Small intestine (tissue), 7 donors: ENCODE results near the gene CLCNKA. TPM values are rescaled to one million over a fixed set of nuclear protein-coding genes. Genes with fewer than 3 reads are reported as not detected.
"Not testable (repeated sequence)": the region's sequence is repeated elsewhere in the genome, so short reads cannot be mapped to it uniquely, and the experiment has no call there.

Experiments used
- DNase-seq, 2 donors: peaks; one replicate each; pipeline versions ENCODE4 v3.0.0 to v3.0.0-alpha.2; 2013
- FAIRE-seq: peaks from 2 replicates; lab custom pipeline; 2012; peaks lifted over from hg19 to GRCh38; lab: Jason Lieb, UNC
- H3K27ac ChIP-seq, 3 donors: one replicate each; pipeline ENCODE4 v1.5.1; 2013; ENCODE audit warnings: low read length in 2 of 3, mild to moderate bottlenecking in 2 of 3, control low read depth in 1 of 3, inconsistent platforms in 1 of 3, low read depth in 1 of 3, moderate library complexity in 1 of 3
- H3K27me3 ChIP-seq, 3 donors: one replicate each; pipeline ENCODE4 v1.6.1; 2013; ENCODE audit warnings: low read length in 3 of 3, inconsistent platforms in 1 of 3; ENCODE audit not compliant: control insufficient read depth in 3 of 3, insufficient read depth in 3 of 3
- H3K36me3 ChIP-seq, 3 donors: one replicate each; pipeline ENCODE4 v1.6.1; 2013; ENCODE audit warnings: low read length in 3 of 3, inconsistent platforms in 1 of 3, low read depth in 1 of 3, mild to moderate bottlenecking in 1 of 3, moderate library complexity in 1 of 3; ENCODE audit not compliant: control insufficient read depth in 3 of 3, insufficient read depth in 2 of 3
- H3K4me1 ChIP-seq, 3 donors: one replicate each; pipeline ENCODE4 v1.6.1; 2013; ENCODE audit warnings: low read length in 2 of 3, inconsistent platforms in 1 of 3, low read depth in 1 of 3, mild to moderate bottlenecking in 1 of 3, moderate library complexity in 1 of 3; ENCODE audit not compliant: control insufficient read depth in 3 of 3, insufficient read depth in 2 of 3
- H3K4me3 ChIP-seq, 3 donors: one replicate each; pipeline ENCODE4 v1.5.1; 2013; ENCODE audit warnings: low read length in 3 of 3, control low read depth in 1 of 3, inconsistent platforms in 1 of 3, low read depth in 1 of 3, mild to moderate bottlenecking in 1 of 3, moderate library complexity in 1 of 3
- H3K9me3 ChIP-seq, 2 donors: one replicate each; pipeline ENCODE4 v1.6.1; 2013; ENCODE audit warnings: low read depth in 1 of 2, low read length in 1 of 2; ENCODE audit not compliant: control insufficient read depth in 2 of 2, insufficient read depth in 1 of 2
- WGBS, 3 donors: extraction: QIAGEN DNeasy Blood & Tissue Kit; methylation state at CpG; one replicate each; pipeline ENCODE4 v1.1.7; 2013; 5-methylcytosine and 5-hydroxymethylcytosine counted together
- polyA plus RNA-seq, 4 donors: library from polyadenylated mRNA; stranded (reverse) in 3 of 4; unstranded in 1 of 4; fragments of 200-250 nt in 3 of 4; fragments of 120-200 nt in 1 of 4; gene quantifications; one replicate each; pipeline versions ENCODE4 v1.2.1 to v1.2.3, GENCODE V29; 2013
- donor health status: healthy with polysubstance abuse.
- donor health status: control.
- donor health status: control.
- donor health status: Bipolar disorder and iron deficiency.
- donor health status: healthy.

CLCNKA gene
- polyA plus RNA-seq, 4 donors: 0.06 to 0.22 (median 0.21) TPM; not detected in 1

- H3K4me1 ChIP-seq: peaks cover 0 to 10% (median 0%) of the 10 kb centered on the region in 3 donors
- H3K9me3 ChIP-seq: no peaks in the 10 kb centered on the region
- peak overlapping the region; percentile 17 to 57 (median 18) for H3K4me3 ChIP-seq
- DNase-seq: peak in 1 of 2 donors; percentile 72
- H3K27me3 ChIP-seq: no peaks in the 10 kb centered on the region
- no peak overlapping the region for H3K27ac ChIP-seq
- no peaks in the 10 kb centered on the region for H3K36me3 ChIP-seq
- 1 to 4% (median 2%) methylated on average over 19 to 25 of the region's 25 CpGs for whole genome bisulfite sequencing, 3 donors
- no peak for FAIRE-seq
Observed at GRCh38 chr1:16048573-16049189, 26.8 kb downstream of the CLCNKA start.

- Histone ChIP-seq H3K27ac (no peak overlapping the region), H3K9me3 (no peaks in the 10 kb centered on the region), H3K4me3 (no peak overlapping the region), H3K27me3 (no peaks in the 10 kb centered on the region), H3K36me3 (no peaks in the 10 kb centered on the region), H3K4me1 (peaks cover 0 to 10% (median 0%) of the 10 kb centered on the region in 3 donors)
- no peak for DNase-seq
- no peak for FAIRE-seq
- WGBS, 3 donors: 88% methylated on average over 7 of the region's 7 CpGs
Observed at GRCh38 chr1:16050328-16050727, 28.5 kb downstream of the CLCNKA start.

- no peak overlapping the region for H3K4me3 ChIP-seq
- no peak for DNase-seq
- WGBS, 3 donors: 81 to 89% (median 87%) methylated on average over 3 of the region's 3 CpGs
- H3K27ac ChIP-seq: no peak overlapping the region
- H3K36me3 ChIP-seq: no peaks in the 10 kb centered on the region
- no peaks in the 10 kb centered on the region for H3K9me3 ChIP-seq
- H3K27me3 ChIP-seq: no peaks in the 10 kb centered on the region
- peaks cover 0 to 14% (median 0%) of the 10 kb centered on the region in 3 donors for H3K4me1 ChIP-seq
- FAIRE-seq: no peak
Observed at GRCh38 chr1:16051039-16051438, 29.2 kb downstream of the CLCNKA start.

GRCh38 chr1:16051949-16052348 is 30.1 kb downstream of the CLCNKA start:
- not testable (repeated sequence) for H3K27me3 ChIP-seq, FAIRE-seq, H3K4me3 ChIP-seq, H3K36me3 ChIP-seq, DNase-seq, H3K9me3 ChIP-seq, H3K27ac ChIP-seq
- 87 to 90% (median 87%) methylated on average over 11 to 12 of the region's 12 CpGs for WGBS, 3 donors
- peaks cover 0 to 15% (median 0%) of the 10 kb centered on the region in 3 donors for H3K4me1 ChIP-seq

DNA sequence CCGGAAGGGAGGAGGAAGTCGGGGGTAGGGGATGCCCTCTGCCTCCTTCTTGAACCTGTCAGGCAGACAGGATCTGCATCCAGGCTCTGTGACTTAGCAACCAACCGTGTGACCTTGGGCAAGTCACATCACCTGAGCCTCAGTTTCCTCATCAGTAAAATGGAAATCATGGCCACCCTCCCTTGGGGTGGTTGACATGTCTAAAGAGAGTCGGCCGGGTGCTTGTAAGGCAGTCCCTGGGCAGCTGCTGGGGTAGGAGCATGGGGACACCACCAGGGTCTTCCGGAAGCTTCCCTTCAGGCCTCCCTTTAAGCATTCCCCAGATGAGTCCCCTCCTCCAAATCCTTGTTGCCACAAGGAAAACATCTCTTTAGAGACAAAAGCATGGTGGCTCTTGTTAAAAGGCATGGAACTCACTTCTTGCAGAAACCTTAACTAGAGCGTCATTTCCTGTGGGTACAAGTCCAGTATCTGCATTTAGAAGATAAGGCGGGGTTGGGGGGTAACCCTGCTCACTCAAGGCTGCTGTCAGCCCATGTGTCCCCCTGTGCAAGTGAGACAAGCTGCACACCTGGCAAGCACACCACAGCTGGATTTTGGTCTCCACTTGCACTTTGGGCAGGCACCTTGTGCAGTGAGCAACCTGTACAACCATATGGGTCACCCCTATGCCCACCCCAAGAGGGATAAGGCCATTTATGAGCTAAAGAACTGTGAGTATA is 32.1 kb downstream of the CLCNKA start:
- Histone ChIP-seq H3K4me3 (no peak overlapping the region), H3K36me3 (no peaks in the 10 kb centered on the region), H3K4me1 (peaks cover 0 to 12% (median 0%) of the 10 kb centered on the region in 3 donors), H3K27ac (no peak overlapping the region), H3K9me3 (no peaks in the 10 kb centered on the region), H3K27me3 (no peaks in the 10 kb centered on the region)
- FAIRE-seq: no peak
- DNase-seq: no peak
- 67 to 78% (median 76%) methylated on average over 5 to 8 of the region's 8 CpGs for WGBS, 3 donors

DNA sequence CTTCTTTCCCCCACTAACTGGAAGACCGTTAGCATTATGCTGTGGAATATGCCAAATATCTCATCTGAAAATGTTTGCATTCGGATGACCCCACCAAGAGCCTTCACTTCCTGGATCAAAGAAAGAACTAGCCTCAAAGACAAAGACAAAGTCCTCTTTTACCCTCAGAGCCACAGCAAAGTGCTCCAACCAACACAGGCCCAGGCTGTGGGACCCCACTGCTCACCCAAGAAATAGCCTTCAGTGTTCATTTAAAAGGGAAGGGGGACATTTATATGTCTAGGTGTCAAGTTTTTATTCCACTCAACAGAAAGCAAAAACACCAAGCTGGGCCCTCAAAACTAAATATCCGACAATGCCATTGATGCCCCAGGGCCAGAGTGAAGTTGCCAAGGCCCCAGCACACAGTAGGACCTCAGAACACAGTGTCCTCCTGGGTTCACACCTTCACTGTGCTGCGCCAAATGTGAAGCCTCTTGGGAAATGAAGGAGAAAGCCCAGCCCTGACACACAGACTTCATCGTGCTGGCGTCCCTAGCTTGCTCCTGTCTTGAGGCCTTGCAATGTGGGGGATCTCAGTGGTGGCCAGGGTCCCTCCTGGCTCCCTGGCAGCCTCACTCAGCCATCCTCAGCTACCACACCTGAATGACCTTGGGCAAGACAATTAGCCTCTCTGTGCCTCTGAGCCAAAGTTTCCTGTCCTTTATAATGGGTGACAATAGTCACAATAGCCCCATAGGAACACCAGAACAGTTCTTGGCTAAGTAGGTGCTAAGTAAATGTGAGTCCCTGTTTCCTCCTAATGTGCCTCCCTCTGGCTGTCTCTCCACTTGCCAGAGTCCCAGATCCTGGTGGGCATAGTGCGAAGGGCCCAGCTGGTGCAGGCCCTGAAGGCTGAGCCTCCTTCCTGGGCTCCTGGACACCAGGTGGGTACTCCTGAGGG is 33.0 kb downstream of the CLCNKA start:
- FAIRE-seq: no peak
- Histone ChIP-seq H3K9me3 (no peaks in the 10 kb centered on the region), H3K4me3 (no peak overlapping the region), H3K4me1 (peaks cover 0 to 9% (median 0%) of the 10 kb centered on the region in 3 donors), H3K36me3 (no peaks in the 10 kb centered on the region), H3K27ac (no peak overlapping the region), H3K27me3 (no peaks in the 10 kb centered on the region)
- DNase-seq: no peak
- WGBS, 3 donors: 76 to 86% (median 83%) methylated on average over 7 of the region's 7 CpGs

DNA sequence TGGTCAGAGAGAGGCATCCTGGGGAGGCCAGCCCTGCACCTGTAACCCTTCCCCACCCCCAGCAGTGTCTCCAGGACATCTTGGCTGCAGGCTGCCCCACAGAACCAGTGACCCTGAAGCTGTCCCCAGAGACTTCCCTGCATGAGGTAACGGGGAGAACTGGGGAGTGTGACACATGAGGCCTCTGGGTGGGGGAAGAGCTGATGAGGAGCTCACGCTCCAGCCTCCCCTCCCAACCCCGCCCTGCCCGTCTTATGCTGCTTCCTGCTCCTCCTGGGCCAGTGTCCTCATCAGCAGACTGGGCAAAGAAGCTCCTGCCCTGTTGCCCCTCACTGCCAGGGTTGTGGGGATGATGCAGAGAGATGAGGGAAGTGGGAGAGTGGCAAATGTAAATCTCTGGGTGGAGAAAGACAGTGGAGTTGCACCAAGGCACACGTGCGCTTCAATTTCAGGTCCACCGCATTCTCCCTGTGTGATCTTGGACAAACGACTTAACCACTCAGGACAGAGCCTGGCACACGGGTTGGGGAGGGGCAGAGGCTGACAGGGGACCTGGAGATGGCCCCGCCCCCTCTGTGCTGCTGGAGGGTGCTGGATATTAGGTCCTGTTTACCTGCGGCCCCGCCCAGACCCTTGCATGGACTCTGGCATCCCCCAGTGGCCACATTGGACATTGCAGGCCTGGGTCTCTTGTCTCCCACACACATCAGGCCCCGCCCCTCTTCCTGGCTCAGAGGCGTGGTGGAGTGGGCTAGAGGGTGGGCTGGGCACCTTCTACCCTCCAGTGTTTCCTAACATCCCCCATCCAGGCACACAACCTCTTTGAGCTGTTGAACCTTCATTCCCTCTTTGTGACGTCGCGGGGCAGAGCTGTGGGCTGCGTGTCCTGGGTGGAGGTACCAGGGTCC is 34.0 kb downstream of the CLCNKA start:
- Histone ChIP-seq H3K4me1 (peaks cover 0 to 6% (median 0%) of the 10 kb centered on the region in 3 donors), H3K27me3 (no peaks in the 10 kb centered on the region), H3K36me3 (no peaks in the 10 kb centered on the region), H3K27ac (no peak overlapping the region), H3K4me3 (no peak overlapping the region), H3K9me3 (no peaks in the 10 kb centered on the region)
- DNase-seq (peak; percentile 83 to 92), FAIRE-seq (no peak)
- 29 to 36% (median 33%) methylated on average over 16 to 18 of the region's 18 CpGs for WGBS, 3 donors
